ENCODE results near the gene PLK2.

GRCh38 chr5:58460002-58460731, at the start of gene PLK2:
- no peak for TF ChIP-seq ZNF274 (IDR thresholded peaks at IDR 0.05; ENCODE audit: low read length)
- TF ChIP-seq ZNF274 (tag by site-specific recombination; IDR thresholded peaks at IDR 0.05; ENCODE audit: borderline replicate concordance): no peak
- no peak for TF ChIP-seq ZNF23 (tag by site-specific recombination; IDR thresholded peaks at IDR 0.05; ENCODE audit: borderline replicate concordance)
- TF ChIP-seq HOXA7 (CRISPR knock-in tag; IDR thresholded peaks at IDR 0.05; ENCODE audit: borderline replicate concordance): no peak
- TF ChIP-seq, protein P1, sequence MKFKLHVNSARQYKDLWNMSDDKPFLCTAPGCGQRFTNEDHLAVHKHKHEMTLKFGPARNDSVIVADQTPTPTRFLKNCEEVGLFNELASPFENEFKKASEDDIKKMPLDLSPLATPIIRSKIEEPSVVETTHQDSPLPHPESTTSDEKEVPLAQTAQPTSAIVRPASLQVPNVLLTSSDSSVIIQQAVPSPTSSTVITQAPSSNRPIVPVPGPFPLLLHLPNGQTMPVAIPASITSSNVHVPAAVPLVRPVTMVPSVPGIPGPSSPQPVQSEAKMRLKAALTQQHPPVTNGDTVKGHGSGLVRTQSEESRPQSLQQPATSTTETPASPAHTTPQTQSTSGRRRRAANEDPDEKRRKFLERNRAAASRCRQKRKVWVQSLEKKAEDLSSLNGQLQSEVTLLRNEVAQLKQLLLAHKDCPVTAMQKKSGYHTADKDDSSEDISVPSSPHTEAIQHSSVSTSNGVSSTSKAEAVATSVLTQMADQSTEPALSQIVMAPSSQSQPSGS (tag by site-specific recombination; IDR thresholded peaks at IDR 0.05; ENCODE audit: low read depth): no peak
- TF ChIP-seq MYNN (tag by site-specific recombination; IDR thresholded peaks at IDR 0.05; ENCODE audit: borderline replicate concordance): no peak
- TF ChIP-seq, protein P2, sequence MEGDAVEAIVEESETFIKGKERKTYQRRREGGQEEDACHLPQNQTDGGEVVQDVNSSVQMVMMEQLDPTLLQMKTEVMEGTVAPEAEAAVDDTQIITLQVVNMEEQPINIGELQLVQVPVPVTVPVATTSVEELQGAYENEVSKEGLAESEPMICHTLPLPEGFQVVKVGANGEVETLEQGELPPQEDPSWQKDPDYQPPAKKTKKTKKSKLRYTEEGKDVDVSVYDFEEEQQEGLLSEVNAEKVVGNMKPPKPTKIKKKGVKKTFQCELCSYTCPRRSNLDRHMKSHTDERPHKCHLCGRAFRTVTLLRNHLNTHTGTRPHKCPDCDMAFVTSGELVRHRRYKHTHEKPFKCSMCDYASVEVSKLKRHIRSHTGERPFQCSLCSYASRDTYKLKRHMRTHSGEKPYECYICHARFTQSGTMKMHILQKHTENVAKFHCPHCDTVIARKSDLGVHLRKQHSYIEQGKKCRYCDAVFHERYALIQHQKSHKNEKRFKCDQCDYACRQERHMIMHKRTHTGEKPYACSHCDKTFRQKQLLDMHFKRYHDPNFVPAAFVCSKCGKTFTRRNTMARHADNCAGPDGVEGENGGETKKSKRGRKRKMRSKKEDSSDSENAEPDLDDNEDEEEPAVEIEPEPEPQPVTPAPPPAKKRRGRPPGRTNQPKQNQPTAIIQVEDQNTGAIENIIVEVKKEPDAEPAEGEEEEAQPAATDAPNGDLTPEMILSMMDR (tag by site-specific recombination; IDR thresholded peaks at IDR 0.05): peak; percentile 30; the same call in 1 of the 2 replicates
- TF ChIP-seq SP2 (tag by site-specific recombination; IDR thresholded peaks at IDR 0.05): peak; percentile 55
- TF ChIP-seq ZNF239 (tag by site-specific recombination; IDR thresholded peaks at IDR 0.05): no peak; the same call in 1 of the 2 replicates
- TF ChIP-seq RBAK (tag by site-specific recombination; IDR thresholded peaks at IDR 0.05): no peak
- TF ChIP-seq ZNF549 (tag by site-specific recombination; IDR thresholded peaks at IDR 0.05): no peak

Measured in HEK293 (cell line).